HG03378 (cell line): ENCODE measurements around the gene HOXC13.

Experiments
- ATAC-seq: cut with Tn5 transposase; IDR thresholded peaks from one replicate; pipeline ENCODE4 v1.9.1; 2021; ENCODE audit warnings: mild to moderate bottlenecking, moderate library complexity; ENCODE audit not compliant: unreplicated experiment

HOXC13 gene

DNA sequence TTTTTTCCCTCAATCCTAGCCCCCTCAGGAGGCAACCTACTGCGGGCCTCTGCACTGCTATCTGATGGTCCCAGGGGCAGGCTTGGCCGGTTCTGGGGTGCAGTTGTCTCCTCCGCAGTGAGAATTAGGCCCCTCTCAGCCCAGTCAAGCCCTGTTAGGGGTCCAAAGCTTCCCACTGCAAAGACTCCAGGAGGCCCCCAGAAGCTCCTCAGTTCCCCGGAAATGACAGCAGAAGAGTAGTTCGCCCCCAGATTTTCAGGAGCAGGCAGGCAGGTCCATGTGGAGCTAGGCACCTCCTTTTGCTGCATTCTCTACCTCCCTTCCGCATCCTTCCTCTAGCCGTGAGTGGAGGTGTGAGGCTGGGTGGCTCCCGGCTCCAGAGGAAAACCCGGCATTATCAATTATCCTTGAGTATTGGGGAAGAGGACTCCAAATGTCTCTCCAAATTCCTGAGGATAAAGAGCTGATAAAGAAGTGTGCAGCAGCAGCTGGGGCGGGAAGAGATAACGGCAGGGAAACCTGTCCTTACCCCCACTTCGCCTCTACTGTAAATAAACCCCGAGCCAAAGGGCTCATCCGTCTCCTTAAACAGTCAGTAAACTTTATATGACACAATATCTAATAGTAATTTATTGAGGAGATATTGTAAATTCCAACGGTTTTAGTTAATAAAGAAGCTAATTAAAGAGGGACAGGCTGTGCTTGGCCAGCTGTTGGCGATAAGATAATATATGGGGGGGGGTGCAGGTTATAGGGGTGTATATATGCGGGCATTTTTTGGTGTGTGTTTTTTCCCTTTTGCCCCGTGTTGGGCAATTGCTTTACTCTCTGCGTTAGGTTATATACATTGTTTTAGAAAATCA, 15.4 kb downstream of the HOXC13 start:
- ATAC-seq = no peak

GRCh38 chr12:53954694-53955035, 16.0 kb downstream of the HOXC13 start, which contains the start of gene HOXC12:
TSS of gene HOXC12 (plus strand) at chr12:53954903. CDS start at chr12:53954930, 27 bp downstream.
- ATAC-seq = no peak

DNA sequence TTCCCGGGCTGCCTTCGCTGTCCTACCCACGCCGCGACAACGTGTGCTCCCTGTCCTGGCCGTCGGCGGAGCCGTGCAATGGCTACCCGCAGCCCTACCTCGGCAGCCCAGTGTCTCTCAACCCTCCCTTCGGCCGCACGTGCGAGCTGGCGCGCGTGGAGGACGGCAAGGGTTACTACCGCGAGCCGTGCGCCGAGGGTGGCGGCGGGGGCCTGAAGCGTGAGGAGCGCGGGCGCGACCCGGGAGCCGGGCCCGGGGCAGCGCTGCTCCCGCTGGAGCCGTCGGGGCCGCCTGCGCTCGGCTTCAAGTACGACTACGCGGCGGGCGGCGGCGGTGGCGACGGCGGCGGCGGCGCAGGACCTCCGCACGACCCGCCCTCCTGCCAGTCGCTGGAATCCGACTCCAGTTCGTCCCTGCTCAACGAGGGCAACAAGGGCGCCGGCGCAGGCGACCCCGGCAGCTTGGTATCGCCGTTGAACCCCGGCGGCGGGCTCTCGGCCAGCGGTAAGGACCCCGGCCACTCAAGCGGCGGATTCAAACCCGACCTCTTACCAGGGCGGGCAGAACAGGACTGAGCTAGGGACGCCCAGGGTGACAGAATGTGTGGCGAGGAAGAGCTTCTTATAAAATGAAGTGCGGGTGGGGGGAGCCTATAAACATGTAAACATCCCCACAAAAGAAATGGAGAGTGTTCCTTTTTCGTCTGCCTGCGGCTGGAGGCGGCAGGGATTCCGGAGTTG, 16.6 kb downstream of the HOXC13 start:
- ATAC-seq = no peak

- no peak for ATAC-seq
Observed at GRCh38 chr12:53955776-53956250, 17.2 kb downstream of the HOXC13 start.

- no peak for ATAC-seq
Observed at GRCh38 chr12:53956251-53956887, 17.7 kb downstream of the HOXC13 start.

GRCh38 chr12:53956914-53957536, 18.4 kb downstream of the HOXC13 start:
- ATAC-seq = no peak

- ATAC-seq = no peak
Observed at GRCh38 chr12:53958128-53958527, 19.5 kb downstream of the HOXC13 start.

GRCh38 chr12:53959314-53959713, 20.7 kb downstream of the HOXC13 start:
- ATAC-seq = no peak

- ATAC-seq = no peak
Observed at GRCh38 chr12:53960187-53961024, 21.8 kb downstream of the HOXC13 start.

- ATAC-seq = no peak
Observed at GRCh38 chr12:53961025-53961761, 22.6 kb downstream of the HOXC13 start.

DNA sequence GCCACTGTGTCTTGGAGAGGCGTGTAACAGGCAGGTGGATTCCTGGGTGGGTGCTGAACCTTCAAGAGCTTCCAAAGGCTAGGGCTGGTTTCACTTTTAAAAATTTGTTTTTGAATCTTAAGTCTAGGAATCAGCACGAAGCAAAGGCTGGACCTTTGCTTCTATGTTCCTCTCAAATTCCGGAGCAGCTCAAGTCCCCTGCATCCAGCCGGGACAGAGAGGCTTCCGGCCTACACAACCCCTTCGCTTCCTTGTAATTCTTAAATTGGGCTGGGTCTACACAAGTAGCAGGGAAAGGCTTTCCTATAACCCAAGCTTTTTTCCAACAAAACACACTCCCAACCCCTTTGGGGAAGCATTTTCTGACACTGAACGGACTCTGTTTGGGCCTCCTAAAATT, 24.4 kb downstream of the HOXC13 start:
- ATAC-seq = no peak

DNA sequence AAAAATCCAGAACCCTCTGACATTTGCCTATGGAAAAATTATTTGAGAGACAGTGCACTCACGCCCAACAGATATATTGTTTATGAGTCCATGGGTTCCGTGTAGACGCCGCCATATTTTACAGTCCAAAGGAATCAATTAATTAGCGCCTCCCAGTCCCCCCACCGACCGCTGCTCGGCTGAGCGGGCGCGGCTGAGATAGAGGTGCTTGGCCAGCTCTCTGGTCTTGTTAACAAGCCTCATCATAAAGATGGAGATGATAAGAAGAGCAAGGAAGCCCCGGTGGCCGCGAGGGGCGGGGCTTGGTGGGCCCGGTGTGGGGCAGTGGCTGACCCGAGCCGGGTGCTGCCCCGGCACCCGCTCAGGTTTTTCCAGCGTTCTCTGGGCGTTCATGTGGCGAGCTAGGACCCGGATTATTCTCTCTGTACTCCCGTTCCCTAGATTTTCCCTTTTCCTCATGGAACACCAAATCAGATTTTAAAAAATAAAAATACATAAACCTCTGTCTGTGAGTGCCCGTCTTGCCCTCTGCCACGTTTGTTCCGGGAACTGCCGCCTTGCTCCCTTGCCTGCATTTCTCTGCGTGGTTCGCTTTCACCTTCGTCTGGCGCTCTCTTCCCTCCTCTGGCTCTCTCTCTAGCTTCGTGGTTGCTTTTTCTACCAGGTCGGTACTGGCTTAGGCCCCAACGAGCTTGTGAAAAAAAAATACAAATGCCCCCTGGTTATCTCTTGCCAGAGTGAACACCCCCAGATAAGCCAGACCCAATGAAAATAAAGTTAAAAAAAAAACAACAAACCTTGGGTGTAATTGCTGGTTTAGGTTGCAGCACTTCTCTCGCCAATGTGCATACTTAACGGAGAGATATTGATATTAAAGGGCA, 25.0 kb downstream of the HOXC13 start:
- ATAC-seq = no peak

- ATAC-seq = no peak
Observed at GRCh38 chr12:53964315-53964713, 25.7 kb downstream of the HOXC13 start.

DNA sequence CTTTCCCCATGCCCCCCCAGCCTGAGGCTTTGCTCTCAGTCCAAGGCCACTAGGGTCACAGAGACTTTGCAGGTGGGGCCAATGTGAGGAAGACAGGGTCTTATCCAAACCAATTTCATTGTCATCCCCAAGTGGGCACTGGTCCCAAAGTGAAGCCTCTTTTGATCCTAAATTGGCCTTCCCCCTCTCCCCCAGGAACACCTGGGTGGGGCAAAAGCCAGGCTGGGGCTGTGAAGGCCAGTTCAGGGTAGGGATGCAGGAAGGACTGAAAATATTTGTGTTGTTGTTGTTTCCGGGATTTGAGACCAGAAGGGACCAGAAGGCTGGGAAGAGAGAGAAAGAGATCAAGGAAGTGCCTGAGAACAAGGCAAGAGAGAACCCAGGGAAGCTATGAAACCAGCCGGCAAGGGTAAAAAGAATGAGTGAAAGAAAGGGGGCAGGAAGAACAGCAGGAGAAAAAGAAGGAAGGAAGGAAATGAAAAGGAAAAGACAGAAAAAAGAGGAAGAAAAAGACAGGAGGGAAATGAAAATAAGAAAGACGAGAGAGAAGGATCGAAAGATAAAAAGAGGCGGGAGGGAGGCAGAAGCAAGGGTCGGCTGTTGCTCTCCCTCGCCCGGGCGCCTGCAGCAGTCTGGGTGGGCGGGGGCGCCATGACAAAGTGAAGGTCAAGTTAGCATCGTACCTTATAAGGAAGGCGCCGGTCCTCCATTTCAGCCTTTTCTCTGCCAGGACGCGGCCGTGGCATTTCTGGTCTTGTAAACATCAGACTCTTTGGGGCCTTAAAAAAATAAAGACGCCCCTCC, 26.9 kb downstream of the HOXC13 start:
- no peak for ATAC-seq

- no peak for ATAC-seq
Observed at GRCh38 chr12:53966085-53966384, 27.4 kb downstream of the HOXC13 start.

DNA sequence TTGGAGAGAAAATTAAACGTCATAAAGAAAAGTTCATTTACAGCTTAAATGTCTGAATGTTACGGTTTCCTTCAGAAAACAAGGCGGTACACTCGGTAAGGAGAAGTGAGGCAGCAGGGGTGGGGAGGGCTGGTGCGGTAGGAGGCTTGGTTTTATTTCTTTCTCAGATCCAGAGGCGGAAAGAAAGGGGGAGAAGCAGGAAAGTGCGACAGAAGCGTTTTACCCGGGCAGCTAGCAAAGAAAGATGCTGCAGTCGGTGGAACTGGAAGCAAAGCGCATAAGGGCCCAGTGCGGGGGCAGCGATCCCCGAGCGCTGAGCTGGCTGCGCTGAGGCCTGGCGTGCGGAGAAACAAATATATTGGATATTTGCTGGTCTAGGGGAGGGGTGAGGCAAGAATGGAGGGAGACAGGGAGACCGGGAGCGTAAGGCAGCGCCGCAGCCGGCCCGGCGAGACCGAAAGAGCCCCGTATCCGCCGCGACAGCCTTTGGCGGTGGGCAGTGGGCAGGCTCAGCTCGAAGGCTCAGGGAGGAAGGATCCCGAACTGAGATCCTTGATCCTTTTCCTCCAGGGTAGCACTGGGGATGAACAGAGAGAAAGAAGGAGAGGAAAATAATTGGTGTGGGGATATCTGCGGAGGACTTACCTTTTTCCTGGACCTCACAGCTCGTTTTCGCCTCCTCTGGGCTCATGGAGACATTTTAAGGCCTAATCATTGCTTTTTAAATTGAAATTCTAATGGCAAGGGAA, 27.9 kb downstream of the HOXC13 start:
- no peak for ATAC-seq

DNA sequence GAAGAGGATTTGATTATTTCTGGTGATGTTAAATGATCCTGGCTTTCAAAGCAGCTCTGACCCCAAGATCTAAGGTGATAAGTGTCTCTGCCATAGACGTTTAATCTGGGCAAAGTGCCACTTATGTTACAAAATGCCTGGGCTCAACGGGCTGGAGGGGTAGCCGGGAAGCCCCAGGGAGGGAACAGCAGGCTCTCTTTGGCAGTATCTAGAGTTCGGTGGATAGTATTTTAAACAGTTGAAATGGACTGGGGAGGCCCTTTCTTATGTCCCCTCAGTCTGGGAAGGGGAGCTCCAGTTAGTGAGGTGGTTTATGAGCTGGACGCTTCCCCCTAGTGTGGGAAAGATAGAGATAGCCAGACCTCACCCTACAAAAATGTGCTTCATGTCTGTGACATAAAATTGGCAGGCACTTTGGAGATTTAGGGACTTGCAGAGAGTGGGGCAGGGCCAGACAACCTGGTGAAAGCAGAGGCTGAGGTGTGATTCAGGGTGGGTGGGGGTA, 28.8 kb downstream of the HOXC13 start:
- no peak for ATAC-seq
